Measurements from ENCODE around the gene SLITRK1.

DNA sequence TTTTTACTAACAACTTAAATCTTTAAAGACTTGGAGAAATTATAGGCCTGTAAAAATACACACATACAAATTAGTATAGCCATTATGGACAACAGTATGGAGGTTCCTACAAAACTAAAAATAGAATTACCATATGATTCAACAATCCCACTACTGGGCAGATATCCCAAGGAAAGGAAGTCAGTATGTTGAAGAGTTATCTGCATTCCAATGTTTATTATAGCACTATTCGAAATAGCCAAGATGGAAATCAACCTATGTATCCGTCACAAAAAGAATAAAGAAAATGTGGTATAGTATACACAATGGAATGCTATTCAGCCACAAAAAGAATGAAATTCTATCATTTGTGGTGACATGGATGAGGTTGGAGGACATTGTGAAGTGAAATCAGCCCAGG is 37.2 kb downstream of the SLITRK1 start:
- TF ChIP-seq, protein P1, sequence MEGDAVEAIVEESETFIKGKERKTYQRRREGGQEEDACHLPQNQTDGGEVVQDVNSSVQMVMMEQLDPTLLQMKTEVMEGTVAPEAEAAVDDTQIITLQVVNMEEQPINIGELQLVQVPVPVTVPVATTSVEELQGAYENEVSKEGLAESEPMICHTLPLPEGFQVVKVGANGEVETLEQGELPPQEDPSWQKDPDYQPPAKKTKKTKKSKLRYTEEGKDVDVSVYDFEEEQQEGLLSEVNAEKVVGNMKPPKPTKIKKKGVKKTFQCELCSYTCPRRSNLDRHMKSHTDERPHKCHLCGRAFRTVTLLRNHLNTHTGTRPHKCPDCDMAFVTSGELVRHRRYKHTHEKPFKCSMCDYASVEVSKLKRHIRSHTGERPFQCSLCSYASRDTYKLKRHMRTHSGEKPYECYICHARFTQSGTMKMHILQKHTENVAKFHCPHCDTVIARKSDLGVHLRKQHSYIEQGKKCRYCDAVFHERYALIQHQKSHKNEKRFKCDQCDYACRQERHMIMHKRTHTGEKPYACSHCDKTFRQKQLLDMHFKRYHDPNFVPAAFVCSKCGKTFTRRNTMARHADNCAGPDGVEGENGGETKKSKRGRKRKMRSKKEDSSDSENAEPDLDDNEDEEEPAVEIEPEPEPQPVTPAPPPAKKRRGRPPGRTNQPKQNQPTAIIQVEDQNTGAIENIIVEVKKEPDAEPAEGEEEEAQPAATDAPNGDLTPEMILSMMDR (IDR thresholded peaks at IDR 0.05): no peak
- TF ChIP-seq EP300 (IDR thresholded peaks at IDR 0.05): no peak

All from ovary (tissue), 3 donors.